ENCODE data around the gene PGBD5. TPM values are rescaled to one million over a fixed set of nuclear protein-coding genes. Genes with fewer than 3 reads are reported as not detected.

The PGBD5 gene
- total and polyA plus RNA-seq, 2 of the 13 experiments (the other 11 are each of a cell fraction or from before 2014, with no cell fraction given) = 0.04 to 0.13 TPM

- TF ChIP-seq CSRNP2 (CRISPR knock-in tag; conservative IDR thresholded peaks at IDR 0.05; ENCODE audit: low read depth) = no peak
- TF ChIP-seq NAIF1 (CRISPR knock-in tag; IDR thresholded peaks at IDR 0.05; ENCODE audit: borderline replicate concordance) = peak; percentile 74; the same call in 1 of the 2 replicates
- 0 out of 2 replicates have a peak, but pooled peaks have one; percentile 49 for TF ChIP-seq CBFB (CRISPR knock-in tag; IDR thresholded peaks at IDR 0.05)
- TF ChIP-seq ZNF766 (CRISPR knock-in tag; IDR thresholded peaks at IDR 0.05; ENCODE audit: borderline replicate concordance) = peak; percentile 94
- TF ChIP-seq ZNF232 (CRISPR knock-in tag; IDR thresholded peaks at IDR 0.05; ENCODE audit: borderline replicate concordance) = peak; percentile 98
- no peak for TF ChIP-seq SRSF9 (IDR thresholded peaks at IDR 0.05; ENCODE audit: borderline replicate concordance, insufficient read depth, low read depth, low read length, poor library complexity, severe bottlenecking)
- TF ChIP-seq KMT2B (CRISPR knock-in tag; IDR thresholded peaks at IDR 0.05) = peak; percentile 75
- peak; percentile 63 for TF ChIP-seq PATZ1 (CRISPR knock-in tag; IDR thresholded peaks at IDR 0.05)
- peak; percentile 84 for TF ChIP-seq ZNF768 (CRISPR knock-in tag; IDR thresholded peaks at IDR 0.05)
- TF ChIP-seq ZNF564 (CRISPR knock-in tag; IDR thresholded peaks at IDR 0.05) = peak; percentile 71; the same call in 1 of the 2 replicates
- TF ChIP-seq ZBED4 (CRISPR knock-in tag; IDR thresholded peaks at IDR 0.05; ENCODE audit: borderline replicate concordance) = peak; percentile 94; the same call in 1 of the 2 replicates
- TF ChIP-seq PAF1 (CRISPR knock-in tag; IDR thresholded peaks at IDR 0.05) = no peak
- 0 out of 2 replicates have a peak, but pooled peaks have one; percentile 22 for TF ChIP-seq ZNF280D (CRISPR knock-in tag; IDR thresholded peaks at IDR 0.05)
Measured at GRCh38 chr1:230426246-230427093, at the start of gene PGBD5 (continued).
